Middle frontal gyrus (tissue), 1 donor: ENCODE measurements around the gene EGFR.
A peak's percentile ranks its signal among the peaks of the same experiment; 100 is the strongest.

Experiments
- DNase-seq: peaks from one replicate; pipeline ENCODE4 v3.0.0-alpha.2; 2015; ENCODE audit warnings: low spot score; ENCODE audit errors: extremely low spot score

EGFR gene

GRCh38 chr7:55080000-55080623 lies 61.3 kb downstream of the EGFR start:
- no peak for DNase-seq

- DNase-seq, result no peak
These were observed 62.3 kb downstream of the EGFR start for GRCh38 chr7:55081068-55081467.

- no peak for DNase-seq
These were observed 62.8 kb downstream of the EGFR start for GRCh38 chr7:55081472-55082227.

GRCh38 chr7:55082228-55082603 lies 63.4 kb downstream of the EGFR start:
- no peak for DNase-seq

GRCh38 chr7:55083206-55083605 lies 64.4 kb downstream of the EGFR start:
- no peak for DNase-seq

- no peak for DNase-seq
These were observed 65.5 kb downstream of the EGFR start for GRCh38 chr7:55084307-55084706.

GRCh38 chr7:55085511-55086412 lies 66.9 kb downstream of the EGFR start:
- DNase-seq, result no peak

GRCh38 chr7:55086413-55087201 lies 67.8 kb downstream of the EGFR start:
- DNase-seq, result no peak

GRCh38 chr7:55087521-55087961 lies 68.7 kb downstream of the EGFR start:
- no peak for DNase-seq

GRCh38 chr7:55088107-55088506 lies 69.3 kb downstream of the EGFR start:
- no peak for DNase-seq

GRCh38 chr7:55088620-55089019 lies 69.8 kb downstream of the EGFR start:
- DNase-seq, result no peak

GRCh38 chr7:55092186-55092974 lies 73.6 kb downstream of the EGFR start:
- no peak for DNase-seq

- DNase-seq, result no peak
These were observed 74.2 kb downstream of the EGFR start for GRCh38 chr7:55092975-55093373.

- DNase-seq, result no peak
These were observed 74.9 kb downstream of the EGFR start for GRCh38 chr7:55093674-55094073.

- DNase-seq, result no peak
These were observed 75.4 kb downstream of the EGFR start for GRCh38 chr7:55094092-55094690.

- no peak for DNase-seq
These were observed 76.9 kb downstream of the EGFR start for GRCh38 chr7:55095672-55096071.

- DNase-seq, result no peak
These were observed 77.5 kb downstream of the EGFR start for GRCh38 chr7:55096323-55096722.

- no peak for DNase-seq
These were observed 78.3 kb downstream of the EGFR start for GRCh38 chr7:55097100-55097499.

GRCh38 chr7:55099066-55099820 lies 80.4 kb downstream of the EGFR start:
- DNase-seq, result peak; percentile 24
